PC-9 (cell line): ENCODE results near the gene TMEM266. TPM values are rescaled to one million over a fixed set of nuclear protein-coding genes. Genes with fewer than 3 reads are reported as not detected.

Experiments
- BruUV-seq: library from RNA; stranded (reverse); fragments of 400-500 nt; replicated peaks from 2 replicates; lab custom pipeline; 2021; lab: Mats Ljungman, UMichigan
- CTCF ChIA-PET: fragments of 300-600 bp; sonication (Branson Sonifier 250); formaldehyde crosslinking; loops from one replicate; lab custom pipeline; 2022; ENCODE audit warnings: antibody characterized with exemption; lab: Charles Lee
- POLR2A ChIA-PET: fragments of 300-600 bp; sonication (Branson Sonifier 250); formaldehyde crosslinking; loops from one replicate; lab custom pipeline; 2022; ENCODE audit warnings: antibody characterized with exemption; ENCODE audit not compliant: unreplicated experiment; lab: Charles Lee
- DNase-seq, 2 experiments: peaks; one replicate each; pipeline versions ENCODE4 v3.0.0 to v3.0.0-alpha.2; 2015 to 2022; ENCODE audit warnings: mixed read lengths in 1 of 2
- H2AFZ ChIP-seq: fragments of 200-600 bp; sonication (generic); 2 replicates; pipeline ENCODE4 v1.8.1; 2017; ENCODE audit warnings: antibody characterized with exemption
- H3F3A ChIP-seq: fragments of 200-600 bp; sonication (generic); 2 replicates; pipeline ENCODE4 v1.8.1; 2017; ENCODE audit warnings: antibody characterized with exemption, mild to moderate bottlenecking, low read depth; ENCODE audit not compliant: insufficient read depth
- H3K27ac ChIP-seq: fragments of 200-600 bp; sonication (generic); 2 replicates; pipeline ENCODE4 v1.6.1; 2016; ENCODE audit warnings: mixed run types
- H3K27me3 ChIP-seq: fragments of 200-600 bp; sonication (generic); 2 replicates; pipeline ENCODE4 v1.6.1; 2016; ENCODE audit warnings: low read depth, mixed run types; ENCODE audit not compliant: insufficient read depth
- H3K36me3 ChIP-seq: fragments of 200-600 bp; sonication (generic); 2 replicates; pipeline ENCODE4 v1.6.1; 2016; ENCODE audit warnings: low read depth, mixed run types
- H3K4me1 ChIP-seq: fragments of 200-600 bp; sonication (generic); replicated peaks from 2 replicates; pipeline ENCODE4 v1.6.1; 2016; ENCODE audit warnings: mixed run types; ENCODE audit not compliant: insufficient read depth
- H3K4me2 ChIP-seq: fragments of 200-600 bp; sonication (generic); 2 replicates; pipeline ENCODE4 v1.6.1; 2017; ENCODE audit warnings: mixed run types
- H3K4me3 ChIP-seq: fragments of 200-600 bp; sonication (generic); 2 replicates; pipeline ENCODE4 v1.6.1; 2016; ENCODE audit warnings: mixed run types
- H3K79me2 ChIP-seq: fragments of 200-600 bp; sonication (generic); 2 replicates; pipeline ENCODE4 v1.6.1; 2017; ENCODE audit warnings: low read depth, mixed run types
- H3K9me2 ChIP-seq: fragments of 200-600 bp; sonication (generic); 2 replicates; pipeline ENCODE4 v1.8.1; 2017; ENCODE audit warnings: mild to moderate bottlenecking; ENCODE audit not compliant: insufficient read depth
- H3K9me3 ChIP-seq: fragments of 200-600 bp; sonication (generic); 2 replicates; pipeline ENCODE4 v1.8.1; 2016; ENCODE audit warnings: low read depth; ENCODE audit not compliant: insufficient read depth
- H4K20me1 ChIP-seq: fragments of 200-600 bp; sonication (generic); 2 replicates; pipeline ENCODE4 v1.8.1; 2017; ENCODE audit not compliant: insufficient read depth
- EZH2 ChIP-seq: fragments of 200-600 bp; sonication (generic); IDR thresholded peaks from 2 replicates; pipeline ENCODE4 v1.8.0; 2017; ENCODE audit warnings: antibody characterized with exemption, low read depth
- intact Hi-C: fragments of 100-400 bp; cut with micrococcal nuclease; formaldehyde crosslinking; loops from one replicate; pipeline ENCODE4 v1.10.0; 2022; ENCODE audit not compliant: unreplicated experiment
- total RNA-seq: library from RNA; stranded (reverse); gene quantifications from 2 replicates; pipeline ENCODE4 v1.2.3, GENCODE V29; 2021
- TF ChIP-seq, protein P1 (sequence below): fragments of 200-600 bp; sonication (generic); conservative IDR thresholded peaks from 2 replicates; pipeline ENCODE4 v1.6.1; 2017; ENCODE audit warnings: mixed run types, antibody characterized with exemption, mild to moderate bottlenecking, moderate library complexity

Gene TMEM266
- total RNA-seq, 1 experiment from 2014 or later = 0.41 TPM

DNA sequence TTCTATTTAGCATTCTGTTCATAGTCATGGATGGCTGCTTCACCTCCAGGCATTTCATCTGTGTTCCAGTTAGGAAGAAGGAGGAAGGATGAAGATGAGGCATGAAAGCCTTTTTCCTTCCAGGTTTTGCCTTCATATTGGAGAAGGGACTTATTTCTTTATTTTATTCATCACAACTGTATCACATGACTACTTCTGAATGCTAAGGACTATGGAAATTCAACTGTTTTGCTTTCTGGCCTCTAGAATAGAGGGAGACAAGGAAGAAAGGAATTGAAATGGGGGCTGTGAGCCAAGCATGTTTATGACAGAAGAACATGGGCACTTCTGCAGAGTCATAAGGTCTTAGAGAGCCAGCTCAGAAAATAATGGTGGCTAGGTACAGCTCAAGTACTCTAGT lies 10.4 kb downstream of the TMEM266 start:
- no peak overlapping the region for H3K4me3 ChIP-seq
- peaks cover 24% of the 10 kb centered on the region for H3F3A ChIP-seq
- H3K4me2 ChIP-seq = no peak overlapping the region
- no peaks in the 10 kb centered on the region for H4K20me1 ChIP-seq
- H3K4me1 ChIP-seq = peaks cover 43% of the 10 kb centered on the region
- no peaks in the 10 kb centered on the region for H3K27me3 ChIP-seq
- no TSS peak for BruUV-seq
- ChIA-PET CTCF (no interaction called here), POLR2A (no interaction called here)
- intact Hi-C loops = no loop called here
- H3K9me3 ChIP-seq = no peaks in the 10 kb centered on the region
- no peak overlapping the region for H2AFZ ChIP-seq
- TF ChIP-seq, protein P1, sequence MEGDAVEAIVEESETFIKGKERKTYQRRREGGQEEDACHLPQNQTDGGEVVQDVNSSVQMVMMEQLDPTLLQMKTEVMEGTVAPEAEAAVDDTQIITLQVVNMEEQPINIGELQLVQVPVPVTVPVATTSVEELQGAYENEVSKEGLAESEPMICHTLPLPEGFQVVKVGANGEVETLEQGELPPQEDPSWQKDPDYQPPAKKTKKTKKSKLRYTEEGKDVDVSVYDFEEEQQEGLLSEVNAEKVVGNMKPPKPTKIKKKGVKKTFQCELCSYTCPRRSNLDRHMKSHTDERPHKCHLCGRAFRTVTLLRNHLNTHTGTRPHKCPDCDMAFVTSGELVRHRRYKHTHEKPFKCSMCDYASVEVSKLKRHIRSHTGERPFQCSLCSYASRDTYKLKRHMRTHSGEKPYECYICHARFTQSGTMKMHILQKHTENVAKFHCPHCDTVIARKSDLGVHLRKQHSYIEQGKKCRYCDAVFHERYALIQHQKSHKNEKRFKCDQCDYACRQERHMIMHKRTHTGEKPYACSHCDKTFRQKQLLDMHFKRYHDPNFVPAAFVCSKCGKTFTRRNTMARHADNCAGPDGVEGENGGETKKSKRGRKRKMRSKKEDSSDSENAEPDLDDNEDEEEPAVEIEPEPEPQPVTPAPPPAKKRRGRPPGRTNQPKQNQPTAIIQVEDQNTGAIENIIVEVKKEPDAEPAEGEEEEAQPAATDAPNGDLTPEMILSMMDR = no peak
- TF ChIP-seq EZH2 = no peak
- H3K9me2 ChIP-seq = 0 out of 2 replicates have a peak, but pooled peaks cover 3% of the 10 kb centered on the region
- H3K27ac ChIP-seq = no peak overlapping the region
- H3K36me3 ChIP-seq = no peaks in the 10 kb centered on the region
- H3K79me2 ChIP-seq = no peaks in the 10 kb centered on the region
- no peak for DNase-seq

DNA sequence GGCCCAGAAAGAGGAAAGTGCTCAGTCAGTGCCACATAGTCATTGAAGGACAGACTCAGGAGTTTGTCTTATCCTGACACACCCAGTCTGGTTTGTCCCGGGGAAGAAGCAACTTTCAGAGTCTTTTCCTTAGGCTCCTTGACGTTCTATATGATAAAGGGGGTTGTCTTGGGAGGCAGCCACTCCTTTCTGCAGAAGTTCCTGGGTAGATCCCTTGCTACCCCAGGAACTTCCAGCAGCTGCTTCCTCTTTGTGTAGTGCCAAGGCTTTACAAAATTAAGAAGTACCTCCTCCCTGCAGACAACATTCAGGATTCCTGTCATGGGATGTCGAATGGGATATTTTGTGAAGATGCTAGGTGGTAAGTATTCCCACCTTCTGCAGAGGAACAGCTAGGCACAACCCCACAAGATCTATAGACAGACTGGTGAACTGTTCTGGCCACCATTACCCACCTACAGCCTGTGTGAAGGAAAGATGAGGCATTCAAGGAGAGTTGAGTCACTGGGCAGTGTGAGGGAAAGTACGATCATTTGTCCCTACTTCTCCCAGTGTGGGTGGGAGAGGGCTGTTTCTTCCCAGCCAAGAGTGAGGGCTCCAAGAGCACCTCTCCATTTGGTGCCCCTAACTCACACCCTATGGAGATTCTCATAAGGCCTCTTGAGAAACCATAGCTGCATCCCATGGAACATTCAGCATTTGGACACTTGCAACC lies 11.3 kb downstream of the TMEM266 start:
- H3K4me1 ChIP-seq = peaks cover 46% of the 10 kb centered on the region
- TF ChIP-seq EZH2 = no peak
- TF ChIP-seq, protein P1 = no peak
- intact Hi-C loops = no loop called here
- no peaks in the 10 kb centered on the region for H4K20me1 ChIP-seq
- H3K9me3 ChIP-seq = no peaks in the 10 kb centered on the region
- H3F3A ChIP-seq = peaks cover 24% of the 10 kb centered on the region
- peak overlapping the region; percentile 15; the same call in 1 of the 2 replicates for H3K4me2 ChIP-seq
- H3K27me3 ChIP-seq = no peaks in the 10 kb centered on the region
- H3K4me3 ChIP-seq = no peak overlapping the region
- ChIA-PET POLR2A (interaction anchor here (0.5 to 0.6 kb wide), 3 partner anchors 167 to 1744 kb away, joined by 3 to 5 read pairs (median 4); partner anchors contain the start of gene FBXO22), CTCF (interaction anchor here (0.7 to 1.3 kb wide), 2 partner anchors 68 to 219 kb away, joined by 3 read pairs; no protein-coding TSS in a partner anchor)
- H3K79me2 ChIP-seq = no peaks in the 10 kb centered on the region
- no peak overlapping the region for H3K27ac ChIP-seq
- 0 out of 2 replicates have a peak, but pooled peaks cover 3% of the 10 kb centered on the region for H3K9me2 ChIP-seq
- no peaks in the 10 kb centered on the region for H3K36me3 ChIP-seq
- no peak overlapping the region for H2AFZ ChIP-seq
- no peak for DNase-seq
- BruUV-seq = no TSS peak

DNA sequence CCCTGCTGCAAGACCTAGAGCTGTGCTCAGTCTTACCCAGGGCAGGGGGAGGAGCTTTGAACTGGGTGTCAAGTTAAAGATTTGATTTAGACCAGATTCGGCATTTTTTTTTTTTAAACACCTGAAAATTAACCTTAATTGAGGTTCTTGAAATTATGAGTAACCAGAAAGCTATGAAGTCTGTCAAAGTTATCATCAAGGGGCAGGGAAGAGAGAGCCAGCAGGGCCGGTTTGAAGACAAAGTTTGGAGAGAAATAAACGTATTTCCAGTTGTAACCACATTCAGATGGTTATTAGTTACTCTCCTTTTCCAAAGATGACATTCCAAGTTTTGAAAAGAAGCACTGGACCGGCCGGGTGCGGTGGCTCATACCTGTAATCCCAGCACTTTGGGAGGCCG lies 12.0 kb downstream of the TMEM266 start:
- POLR2A ChIA-PET = interaction anchor here (0.5 to 0.7 kb wide), 4 partner anchors 168 to 1743 kb away, joined by 3 to 5 read pairs (median 4); partner anchors contain the start of gene FBXO22
- no TSS peak for BruUV-seq

More for the DNA sequence above, 12.0 kb downstream of the TMEM266 start:
- H3K9me2 ChIP-seq = 0 out of 2 replicates have a peak, but pooled peaks cover 3% of the 10 kb centered on the region
- peaks cover 24% of the 10 kb centered on the region for H3F3A ChIP-seq
- H3K9me3 ChIP-seq = no peaks in the 10 kb centered on the region
- H4K20me1 ChIP-seq = no peaks in the 10 kb centered on the region
- intact Hi-C loops = no loop called here
- H3K27ac ChIP-seq = peak overlapping the region; percentile 42
- TF ChIP-seq EZH2 = no peak
- TF ChIP-seq, protein P1 = no peak
- no peaks in the 10 kb centered on the region for H3K27me3 ChIP-seq
- H3K79me2 ChIP-seq = no peaks in the 10 kb centered on the region
- H3K36me3 ChIP-seq = no peaks in the 10 kb centered on the region
- peak overlapping the region; percentile 15; the same call in 1 of the 2 replicates for H3K4me2 ChIP-seq
- CTCF ChIA-PET = interaction anchor here (0.7 to 1.3 kb wide), 3 partner anchors 68 to 329 kb away, joined by 3 read pairs; no protein-coding TSS in a partner anchor
- H3K4me3 ChIP-seq = no peak overlapping the region
- no peak overlapping the region for H2AFZ ChIP-seq
- peaks cover 46% of the 10 kb centered on the region for H3K4me1 ChIP-seq
- peak; percentile 50 to 78 for DNase-seq
